Measurements from ENCODE around the gene ACER3.

GRCh38 chr11:76836613-76837291 lies 24.0 kb upstream of the ACER3 start:
- no peak for TF ChIP-seq CTCF (IDR thresholded peaks at IDR 0.05)
- no peak for TF ChIP-seq POLR2A (IDR thresholded peaks at IDR 0.05)
- no peak for TF ChIP-seq POLR2AphosphoS5 (IDR thresholded peaks at IDR 0.05; ENCODE audit: insufficient read depth in 1 of 2, low read depth in 1 of 2)
